ENCODE data around the gene TLL1. TPM values are rescaled to one million over a fixed set of nuclear protein-coding genes. Genes with fewer than 3 reads are reported as not detected.

Gene TLL1
- total RNA-seq, 1 donor, result not detected

- DNase-seq (ENCODE audit: low read depth in 2 of 3, low spot score in 2 of 3), result no peak
These were observed 97.8 kb downstream of the TLL1 start for GRCh38 chr4:165970703-165971420.

- DNase-seq (ENCODE audit: low read depth in 2 of 3, low spot score in 2 of 3), result no peak
These were observed 98.4 kb downstream of the TLL1 start for GRCh38 chr4:165971446-165971845.

DNA sequence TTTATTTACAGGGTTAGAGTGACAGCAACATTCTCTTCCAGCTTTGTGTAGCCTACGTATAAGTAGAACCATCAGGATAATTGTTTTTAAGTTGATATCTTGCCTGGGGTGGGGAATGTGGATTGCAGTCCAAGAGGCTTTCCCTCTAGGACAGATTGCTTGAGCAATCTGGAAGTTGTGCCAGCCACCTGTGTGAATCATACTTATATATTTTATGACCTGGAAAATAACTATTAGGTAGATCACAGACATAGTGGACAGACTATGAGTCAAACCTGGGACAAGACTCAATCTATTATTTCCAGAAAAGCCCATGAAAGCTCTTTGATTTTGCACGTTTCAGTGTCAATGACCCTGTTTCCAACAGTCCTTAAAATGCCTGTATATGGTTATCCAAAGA is 98.9 kb downstream of the TLL1 start:
- DNase-seq (ENCODE audit: low read depth in 2 of 3, low spot score in 2 of 3), result no peak

GRCh38 chr4:165972747-165973146 is 99.7 kb downstream of the TLL1 start:
- DNase-seq (ENCODE audit: low read depth in 2 of 3, low spot score in 2 of 3), result no peak

DNA sequence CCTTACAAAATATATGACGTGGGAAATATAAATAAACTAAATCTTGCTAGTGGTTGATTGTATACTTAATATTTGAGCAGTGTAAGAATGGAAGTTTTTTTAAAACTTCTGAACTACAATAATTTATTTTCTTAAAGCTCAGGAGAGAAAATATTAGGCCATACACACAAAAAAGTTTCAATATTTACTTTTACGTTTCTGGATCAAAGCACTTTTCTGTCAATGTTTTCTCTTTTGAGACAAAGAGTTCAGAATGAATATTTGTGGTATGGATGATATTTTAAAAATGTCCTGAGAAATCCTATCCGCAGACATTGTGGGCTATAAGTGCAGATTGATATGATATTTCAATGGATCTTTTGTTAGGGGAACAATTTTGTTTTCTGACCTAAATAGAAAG is 109.9 kb downstream of the TLL1 start:
- DNase-seq (ENCODE audit: low read depth in 2 of 3, low spot score in 2 of 3), result no peak

DNA sequence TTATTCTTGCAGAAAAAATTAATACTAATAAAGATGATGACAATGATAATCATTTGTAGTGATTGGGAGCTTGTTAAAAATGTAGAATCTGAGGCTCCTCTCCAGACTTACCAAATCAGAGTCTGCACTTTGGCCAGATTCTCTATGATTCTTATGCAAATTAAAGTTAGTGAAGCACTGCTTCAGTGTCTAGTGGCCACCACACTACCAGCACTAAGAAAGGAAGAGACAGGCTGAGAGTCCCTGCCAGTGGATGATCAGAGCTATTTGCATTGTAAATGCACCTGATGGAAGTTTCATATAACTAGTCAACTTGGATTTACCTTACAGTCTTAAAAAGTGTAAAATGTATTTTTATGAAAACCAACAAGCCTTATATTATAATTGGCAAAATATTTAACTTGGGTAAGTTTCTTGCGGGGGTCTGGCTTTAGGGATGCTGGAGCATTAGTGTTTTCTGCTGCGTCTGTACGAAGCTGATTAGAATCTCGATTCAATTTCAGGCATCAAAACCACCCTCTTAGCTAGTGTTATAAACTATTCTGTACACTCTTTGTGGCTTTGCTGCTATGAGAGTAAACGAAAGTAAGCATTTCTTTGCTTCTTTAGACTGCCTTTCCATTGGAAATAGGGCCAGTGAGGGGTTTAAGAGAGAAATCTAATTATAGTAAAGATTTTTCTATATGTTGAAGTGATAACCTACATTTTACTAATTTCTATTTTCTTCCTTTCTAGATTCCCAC is 114.1 kb downstream of the TLL1 start:
- DNase-seq (ENCODE audit: low read depth in 2 of 3, low spot score in 2 of 3), result no peak

GRCh38 chr4:165991325-165992180 is 118.5 kb downstream of the TLL1 start:
- no peak for DNase-seq (ENCODE audit: low read depth in 2 of 3, low spot score in 2 of 3)

GRCh38 chr4:165992283-165992682 is 119.2 kb downstream of the TLL1 start:
- no peak for DNase-seq (ENCODE audit: low read depth in 2 of 3, low spot score in 2 of 3)

- no peak for DNase-seq (ENCODE audit: low read depth in 2 of 3, low spot score in 2 of 3)
These were observed 121.7 kb downstream of the TLL1 start for GRCh38 chr4:165994701-165995100.

DNA sequence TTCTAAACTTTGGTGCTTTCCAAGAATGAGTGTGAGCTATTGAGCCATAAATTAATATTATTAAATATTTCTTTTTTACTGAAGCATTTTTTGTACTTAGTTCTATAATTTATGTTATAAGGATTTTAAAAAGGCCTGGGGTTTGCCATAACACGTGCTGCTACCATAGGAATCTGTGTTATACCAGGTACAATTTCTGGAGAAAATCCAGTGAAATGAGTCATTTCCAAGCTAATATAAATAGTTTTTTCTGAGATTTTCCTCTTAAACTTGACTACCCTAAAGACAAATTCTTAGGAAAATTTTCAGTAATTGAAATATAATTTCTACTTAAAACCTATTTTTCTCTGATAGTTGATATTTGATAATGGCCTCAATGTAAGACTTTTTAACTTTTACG is 130.8 kb downstream of the TLL1 start:
- no peak for DNase-seq (ENCODE audit: low read depth in 2 of 3, low spot score in 2 of 3)

DNA sequence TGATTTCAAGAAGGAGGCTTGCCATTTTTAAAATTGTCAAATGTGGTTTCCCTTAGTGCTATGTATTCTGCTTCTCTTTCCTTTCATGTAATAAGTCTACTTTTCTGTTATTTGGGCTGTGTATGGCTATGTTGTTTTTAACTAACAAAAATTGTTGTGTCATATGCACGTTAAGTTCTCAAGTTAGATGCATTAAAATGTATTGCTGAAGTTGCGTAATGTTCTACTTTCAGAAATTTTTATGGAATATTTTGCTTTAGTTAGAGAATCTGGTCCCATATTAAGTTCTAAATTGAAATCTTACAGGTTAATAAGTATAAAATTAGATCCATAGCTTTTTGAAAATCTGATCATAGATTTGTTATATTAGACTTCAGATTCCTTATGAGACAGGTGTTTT is 133.2 kb downstream of the TLL1 start:
- no peak for DNase-seq (ENCODE audit: low read depth in 2 of 3, low spot score in 2 of 3)

DNA sequence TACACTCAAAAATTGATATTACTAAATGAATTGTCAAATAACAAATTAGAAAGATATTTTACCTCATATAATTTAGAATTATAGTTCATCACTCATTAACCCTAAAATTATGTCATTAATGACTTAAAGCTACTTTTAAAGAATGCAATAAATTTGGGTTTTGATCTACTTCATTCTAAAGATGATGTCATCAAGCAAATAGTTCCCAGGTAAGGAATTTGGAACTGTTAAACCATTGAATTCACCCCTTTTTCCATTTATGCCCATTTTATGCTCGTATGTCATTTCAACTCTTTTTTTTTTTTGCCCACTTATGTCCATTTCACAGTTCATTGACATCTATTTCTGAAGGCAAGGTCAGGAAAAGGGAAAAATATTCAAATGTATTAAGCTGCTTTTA is 135.5 kb downstream of the TLL1 start:
- DNase-seq (ENCODE audit: low read depth in 2 of 3, low spot score in 2 of 3), result no peak

- DNase-seq (ENCODE audit: low read depth in 2 of 3, low spot score in 2 of 3), result no peak
These were observed 139.3 kb downstream of the TLL1 start for GRCh38 chr4:166012129-166013030.

DNA sequence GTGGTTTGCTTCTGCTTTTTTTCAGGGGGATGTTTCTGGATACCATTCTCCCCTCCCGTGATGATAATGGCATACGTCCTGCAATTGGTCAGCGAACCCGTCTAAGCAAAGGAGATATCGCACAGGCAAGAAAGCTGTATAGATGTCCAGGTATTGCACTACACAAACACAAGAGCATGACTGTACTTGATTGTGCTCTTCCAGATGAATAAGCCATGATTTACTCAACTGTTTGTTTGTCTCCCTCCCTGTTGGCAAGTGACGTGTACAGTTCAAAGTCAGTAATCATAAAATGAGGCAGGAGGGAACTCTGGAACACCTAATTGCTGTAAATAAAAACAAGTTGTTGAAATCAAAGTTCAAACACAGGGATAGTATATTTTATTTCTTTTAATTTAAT is 141.4 kb downstream of the TLL1 start:
- no peak for DNase-seq (ENCODE audit: low read depth in 2 of 3, low spot score in 2 of 3)

DNA sequence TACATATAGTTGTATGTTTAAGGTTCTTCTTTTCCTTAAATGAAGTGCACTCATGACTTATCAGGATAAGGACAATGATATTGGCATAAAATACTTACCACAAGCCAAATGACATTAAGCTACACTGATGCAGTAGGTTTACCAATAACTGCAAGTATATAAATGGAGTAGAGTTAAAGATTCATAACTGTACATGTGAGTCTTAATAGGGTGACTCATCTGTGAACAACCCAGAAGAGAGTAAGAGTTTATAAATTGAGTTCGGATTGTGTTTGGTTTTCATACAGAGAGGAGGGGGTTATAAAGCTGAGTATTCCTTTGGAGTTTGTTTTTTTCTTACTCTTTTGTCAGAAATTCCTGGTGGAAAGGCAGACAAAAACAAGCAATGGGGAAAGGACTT is 144.8 kb downstream of the TLL1 start:
- DNase-seq (ENCODE audit: low read depth in 2 of 3, low spot score in 2 of 3), result no peak

- no peak for DNase-seq (ENCODE audit: low read depth in 2 of 3, low spot score in 2 of 3)
These were observed 146.6 kb downstream of the TLL1 start for GRCh38 chr4:166019441-166020220.

DNA sequence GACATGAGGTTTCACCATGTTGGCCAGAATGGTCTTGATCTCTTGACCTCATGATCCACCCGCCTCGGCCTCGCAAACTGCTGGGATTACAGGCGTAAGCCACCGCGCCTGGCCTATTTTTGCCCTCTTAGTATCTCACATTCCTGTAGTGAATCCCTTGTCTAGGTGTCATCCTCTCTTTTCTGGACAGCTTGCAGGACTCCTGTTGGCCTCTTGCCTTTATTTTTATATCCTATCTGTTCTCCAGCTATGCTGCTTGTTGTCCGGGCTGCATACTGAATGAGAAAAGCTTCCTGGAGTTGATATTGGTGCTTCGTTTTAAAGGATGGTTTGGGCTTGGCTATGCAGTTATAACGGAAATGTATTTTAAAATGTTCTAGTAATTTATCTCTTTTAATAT is 148.6 kb downstream of the TLL1 start:
- DNase-seq (ENCODE audit: low read depth in 2 of 3, low spot score in 2 of 3), result no peak

DNA sequence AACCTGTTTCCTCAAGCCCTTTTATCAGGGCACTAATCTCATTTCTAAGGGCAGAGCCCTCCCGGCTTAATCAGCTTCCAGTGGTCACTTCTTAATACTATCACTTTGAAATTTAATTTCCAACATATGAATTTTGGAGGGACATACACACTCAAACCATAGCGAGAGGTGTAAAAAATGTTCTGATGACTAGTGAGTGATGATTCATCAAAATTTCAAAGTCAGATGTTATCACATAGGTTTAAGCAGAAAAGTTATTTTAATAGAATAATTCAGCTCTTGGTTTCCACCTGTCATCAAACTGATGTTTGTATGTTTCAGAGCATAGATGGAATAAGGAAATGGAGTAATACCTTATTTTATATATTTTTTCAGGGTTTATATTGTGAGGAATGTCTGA is 161.9 kb downstream of the TLL1 start:
- no peak for DNase-seq (ENCODE audit: low read depth in 2 of 3, low spot score in 2 of 3)

DNA sequence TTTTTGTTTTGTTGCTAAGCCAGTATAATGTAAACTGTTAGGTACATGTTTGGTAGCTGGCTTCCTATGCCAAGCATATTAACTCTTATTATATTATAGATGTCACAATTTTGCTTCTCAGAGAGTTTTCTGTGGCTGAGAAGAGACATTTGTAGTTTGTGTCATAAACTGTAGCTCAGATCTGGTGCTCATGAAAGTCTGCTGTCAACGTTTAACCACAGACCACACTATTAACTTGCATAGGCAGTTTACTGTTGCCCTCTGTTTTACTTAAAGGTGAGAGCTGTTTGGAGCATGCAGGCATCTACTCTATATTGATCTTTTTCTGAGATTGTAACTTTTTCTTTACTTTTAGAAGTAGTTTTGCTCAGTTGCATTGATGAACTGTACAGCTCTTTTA is 166.8 kb downstream of the TLL1 start:
- no peak for DNase-seq (ENCODE audit: low read depth in 2 of 3, low spot score in 2 of 3)

All from hematopoietic multipotent progenitor cell (in vitro differentiated cells).